ENCODE data around the gene SMIM30. TPM values are rescaled to one million over a fixed set of nuclear protein-coding genes. Genes with fewer than 3 reads are reported as not detected.

Gene SMIM30
- total and polyA plus RNA-seq, 4 donors: 9.7 to 32.9 (median 19.8) TPM

DNA sequence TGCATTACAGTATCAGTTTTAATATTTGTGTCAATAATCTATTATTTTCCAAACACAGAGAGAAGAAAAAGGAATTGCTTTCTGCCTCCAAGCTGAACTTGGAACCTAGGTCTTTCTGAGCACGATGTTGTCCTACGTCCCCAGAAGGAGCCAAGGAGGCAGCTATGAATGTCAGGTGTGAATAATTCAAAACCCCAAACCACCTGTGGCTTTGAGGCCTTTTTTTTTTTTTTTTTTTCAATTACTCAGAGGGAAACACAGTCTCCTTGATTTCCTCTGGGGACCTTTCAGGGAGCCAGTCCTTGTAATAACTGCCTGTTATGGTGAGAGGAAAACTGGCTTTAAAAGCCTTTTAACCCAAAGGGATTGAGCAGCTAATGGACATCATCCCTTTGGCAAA, 40.0 kb downstream of the SMIM30 start:
- Histone ChIP-seq H3K27ac (ENCODE audit: low read depth in 1 of 2, low read length in 2 of 2) (no peak overlapping the region), H3K9me3 (ENCODE audit: control insufficient read depth in 4 of 4, low read length in 3 of 4) (no peaks in the 10 kb centered on the region), H3K4me1 (ENCODE audit: control insufficient read depth in 4 of 4, insufficient read depth in 4 of 4, low read length in 3 of 4) (no peaks in the 10 kb centered on the region), H3K9ac (ENCODE audit: low read depth in 1 of 2, low read length in 2 of 2) (no peak overlapping the region), H3K4me3 (ENCODE audit: low read depth in 1 of 3, low read length in 3 of 3) (no peak overlapping the region), H3K36me3 (ENCODE audit: control insufficient read depth in 4 of 4, insufficient read depth in 3 of 4, low read depth in 1 of 4, low read length in 3 of 4) (no peaks in the 10 kb centered on the region), H3K27me3 (ENCODE audit: control insufficient read depth in 4 of 4, insufficient read depth in 4 of 4, low read length in 3 of 4) (no peaks in the 10 kb centered on the region)
- no peak for TF ChIP-seq NR2F2 (IDR thresholded peaks at IDR 0.05)
- TF ChIP-seq, protein P1, sequence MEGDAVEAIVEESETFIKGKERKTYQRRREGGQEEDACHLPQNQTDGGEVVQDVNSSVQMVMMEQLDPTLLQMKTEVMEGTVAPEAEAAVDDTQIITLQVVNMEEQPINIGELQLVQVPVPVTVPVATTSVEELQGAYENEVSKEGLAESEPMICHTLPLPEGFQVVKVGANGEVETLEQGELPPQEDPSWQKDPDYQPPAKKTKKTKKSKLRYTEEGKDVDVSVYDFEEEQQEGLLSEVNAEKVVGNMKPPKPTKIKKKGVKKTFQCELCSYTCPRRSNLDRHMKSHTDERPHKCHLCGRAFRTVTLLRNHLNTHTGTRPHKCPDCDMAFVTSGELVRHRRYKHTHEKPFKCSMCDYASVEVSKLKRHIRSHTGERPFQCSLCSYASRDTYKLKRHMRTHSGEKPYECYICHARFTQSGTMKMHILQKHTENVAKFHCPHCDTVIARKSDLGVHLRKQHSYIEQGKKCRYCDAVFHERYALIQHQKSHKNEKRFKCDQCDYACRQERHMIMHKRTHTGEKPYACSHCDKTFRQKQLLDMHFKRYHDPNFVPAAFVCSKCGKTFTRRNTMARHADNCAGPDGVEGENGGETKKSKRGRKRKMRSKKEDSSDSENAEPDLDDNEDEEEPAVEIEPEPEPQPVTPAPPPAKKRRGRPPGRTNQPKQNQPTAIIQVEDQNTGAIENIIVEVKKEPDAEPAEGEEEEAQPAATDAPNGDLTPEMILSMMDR (IDR thresholded peaks at IDR 0.05; ENCODE audit: low read depth, low read length, missing input control): no peak
- TF ChIP-seq RAD21 (IDR thresholded peaks at IDR 0.05): no peak
- no peak for TF ChIP-seq HNF4A (conservative IDR thresholded peaks at IDR 0.05)
- no peak for TF ChIP-seq FOXA1 (IDR thresholded peaks at IDR 0.05)
- TF ChIP-seq TAF1 (conservative IDR thresholded peaks at IDR 0.05): no peak
- TF ChIP-seq, protein P2, sequence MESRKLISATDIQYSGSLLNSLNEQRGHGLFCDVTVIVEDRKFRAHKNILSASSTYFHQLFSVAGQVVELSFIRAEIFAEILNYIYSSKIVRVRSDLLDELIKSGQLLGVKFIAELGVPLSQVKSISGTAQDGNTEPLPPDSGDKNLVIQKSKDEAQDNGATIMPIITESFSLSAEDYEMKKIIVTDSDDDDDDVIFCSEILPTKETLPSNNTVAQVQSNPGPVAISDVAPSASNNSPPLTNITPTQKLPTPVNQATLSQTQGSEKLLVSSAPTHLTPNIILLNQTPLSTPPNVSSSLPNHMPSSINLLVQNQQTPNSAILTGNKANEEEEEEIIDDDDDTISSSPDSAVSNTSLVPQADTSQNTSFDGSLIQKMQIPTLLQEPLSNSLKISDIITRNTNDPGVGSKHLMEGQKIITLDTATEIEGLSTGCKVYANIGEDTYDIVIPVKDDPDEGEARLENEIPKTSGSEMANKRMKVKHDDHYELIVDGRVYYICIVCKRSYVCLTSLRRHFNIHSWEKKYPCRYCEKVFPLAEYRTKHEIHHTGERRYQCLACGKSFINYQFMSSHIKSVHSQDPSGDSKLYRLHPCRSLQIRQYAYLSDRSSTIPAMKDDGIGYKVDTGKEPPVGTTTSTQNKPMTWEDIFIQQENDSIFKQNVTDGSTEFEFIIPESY (IDR thresholded peaks at IDR 0.05): no peak
- TF ChIP-seq EGR1 (IDR thresholded peaks at IDR 0.05; ENCODE audit: low read depth in 2 of 2): no peak
- no peak for TF ChIP-seq HNF4G (IDR thresholded peaks at IDR 0.05)
- no peak for TF ChIP-seq RXRA (IDR thresholded peaks at IDR 0.05)
- TF ChIP-seq SP1 (IDR thresholded peaks at IDR 0.05): no peak
- no peak for TF ChIP-seq JUND (IDR thresholded peaks at IDR 0.05)
- 42% methylated on average over 2 of the region's 2 CpGs for WGBS
- DNase-seq (ENCODE audit: low spot score): no peak

DNA sequence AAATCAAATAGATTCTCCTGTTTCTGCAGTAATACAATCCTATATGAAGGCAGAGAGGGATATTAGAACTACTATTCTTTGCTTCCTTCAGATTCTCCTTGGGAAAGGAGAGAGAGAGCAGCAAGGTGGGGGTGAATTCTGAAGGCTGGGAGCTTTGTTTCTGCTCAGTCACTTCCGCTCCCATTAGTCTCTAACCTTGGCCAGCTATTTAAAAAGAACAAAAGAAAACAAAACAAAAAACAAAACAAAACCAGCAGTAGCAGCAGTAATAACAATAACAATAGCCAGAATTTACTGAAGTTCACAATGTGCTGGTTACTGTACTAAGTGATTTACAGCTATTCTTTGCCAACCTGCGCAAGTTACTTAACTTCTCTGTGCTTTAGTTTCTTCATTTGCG, 41.7 kb downstream of the SMIM30 start:
- no peak overlapping the region for H3K4me3 ChIP-seq (ENCODE audit: low read depth in 1 of 3, low read length in 3 of 3)
- DNase-seq (ENCODE audit: low spot score): no peak
- no peak overlapping the region for H3K27ac ChIP-seq (ENCODE audit: low read depth in 1 of 2, low read length in 2 of 2)
- no peaks in the 10 kb centered on the region for H3K9me3 ChIP-seq (ENCODE audit: control insufficient read depth in 4 of 4, low read length in 3 of 4)
- TF ChIP-seq GABPA (IDR thresholded peaks at IDR 0.05 in 1 of 2, conservative IDR thresholded peaks at IDR 0.05 in 1 of 2): no peak
- TF ChIP-seq, protein P3, sequence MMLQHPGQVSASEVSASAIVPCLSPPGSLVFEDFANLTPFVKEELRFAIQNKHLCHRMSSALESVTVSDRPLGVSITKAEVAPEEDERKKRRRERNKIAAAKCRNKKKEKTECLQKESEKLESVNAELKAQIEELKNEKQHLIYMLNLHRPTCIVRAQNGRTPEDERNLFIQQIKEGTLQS (IDR thresholded peaks at IDR 0.05): no peak
- TF ChIP-seq HNF4G (IDR thresholded peaks at IDR 0.05): no peak
- no peak for TF ChIP-seq JUND (IDR thresholded peaks at IDR 0.05)
- TF ChIP-seq, protein P4, sequence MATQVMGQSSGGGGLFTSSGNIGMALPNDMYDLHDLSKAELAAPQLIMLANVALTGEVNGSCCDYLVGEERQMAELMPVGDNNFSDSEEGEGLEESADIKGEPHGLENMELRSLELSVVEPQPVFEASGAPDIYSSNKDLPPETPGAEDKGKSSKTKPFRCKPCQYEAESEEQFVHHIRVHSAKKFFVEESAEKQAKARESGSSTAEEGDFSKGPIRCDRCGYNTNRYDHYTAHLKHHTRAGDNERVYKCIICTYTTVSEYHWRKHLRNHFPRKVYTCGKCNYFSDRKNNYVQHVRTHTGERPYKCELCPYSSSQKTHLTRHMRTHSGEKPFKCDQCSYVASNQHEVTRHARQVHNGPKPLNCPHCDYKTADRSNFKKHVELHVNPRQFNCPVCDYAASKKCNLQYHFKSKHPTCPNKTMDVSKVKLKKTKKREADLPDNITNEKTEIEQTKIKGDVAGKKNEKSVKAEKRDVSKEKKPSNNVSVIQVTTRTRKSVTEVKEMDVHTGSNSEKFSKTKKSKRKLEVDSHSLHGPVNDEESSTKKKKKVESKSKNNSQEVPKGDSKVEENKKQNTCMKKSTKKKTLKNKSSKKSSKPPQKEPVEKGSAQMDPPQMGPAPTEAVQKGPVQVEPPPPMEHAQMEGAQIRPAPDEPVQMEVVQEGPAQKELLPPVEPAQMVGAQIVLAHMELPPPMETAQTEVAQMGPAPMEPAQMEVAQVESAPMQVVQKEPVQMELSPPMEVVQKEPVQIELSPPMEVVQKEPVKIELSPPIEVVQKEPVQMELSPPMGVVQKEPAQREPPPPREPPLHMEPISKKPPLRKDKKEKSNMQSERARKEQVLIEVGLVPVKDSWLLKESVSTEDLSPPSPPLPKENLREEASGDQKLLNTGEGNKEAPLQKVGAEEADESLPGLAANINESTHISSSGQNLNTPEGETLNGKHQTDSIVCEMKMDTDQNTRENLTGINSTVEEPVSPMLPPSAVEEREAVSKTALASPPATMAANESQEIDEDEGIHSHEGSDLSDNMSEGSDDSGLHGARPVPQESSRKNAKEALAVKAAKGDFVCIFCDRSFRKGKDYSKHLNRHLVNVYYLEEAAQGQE (IDR thresholded peaks at IDR 0.05): no peak
- no peak for TF ChIP-seq TAF1 (conservative IDR thresholded peaks at IDR 0.05)
- TF ChIP-seq RAD21 (IDR thresholded peaks at IDR 0.05): no peak
- TF ChIP-seq, protein P5, sequence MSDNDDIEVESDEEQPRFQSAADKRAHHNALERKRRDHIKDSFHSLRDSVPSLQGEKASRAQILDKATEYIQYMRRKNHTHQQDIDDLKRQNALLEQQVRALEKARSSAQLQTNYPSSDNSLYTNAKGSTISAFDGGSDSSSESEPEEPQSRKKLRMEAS (IDR thresholded peaks at IDR 0.05): no peak
- TF ChIP-seq SP1 (IDR thresholded peaks at IDR 0.05): no peak
- TF ChIP-seq, protein P2 (IDR thresholded peaks at IDR 0.05): no peak
- TF ChIP-seq EGR1 (IDR thresholded peaks at IDR 0.05; ENCODE audit: low read depth in 2 of 2): no peak
- TF ChIP-seq HNF4A (conservative IDR thresholded peaks at IDR 0.05): no peak
- TF ChIP-seq NR2F2 (IDR thresholded peaks at IDR 0.05): no peak
- no peak overlapping the region for H3K9ac ChIP-seq (ENCODE audit: low read depth in 1 of 2, low read length in 2 of 2)
- 83% methylated on average over 3 of the region's 3 CpGs for WGBS
- no peaks in the 10 kb centered on the region for H3K27me3 ChIP-seq (ENCODE audit: control insufficient read depth in 4 of 4, insufficient read depth in 4 of 4, low read length in 3 of 4)
- no peaks in the 10 kb centered on the region for H3K4me1 ChIP-seq (ENCODE audit: control insufficient read depth in 4 of 4, insufficient read depth in 4 of 4, low read length in 3 of 4)
- no peaks in the 10 kb centered on the region for H3K36me3 ChIP-seq (ENCODE audit: control insufficient read depth in 4 of 4, insufficient read depth in 3 of 4, low read depth in 1 of 4, low read length in 3 of 4)
